IMR-90 (cell line): ENCODE results near the gene PMS2. TPM values are rescaled to one million over a fixed set of nuclear protein-coding genes. Genes with fewer than 3 reads are reported as not detected.

ENCODE experiments used
- ATAC-seq: fragments of 200-7000 bp; cut with Tn5 transposase; 2 replicates; pipeline ENCODE4 v1.9.1; 2020; ENCODE audit warnings: low read depth, mild to moderate bottlenecking, moderate library complexity
- BruUV-seq: library from RNA; stranded (reverse); fragments of 400-500 nt; replicated peaks from 2 replicates; lab custom pipeline; 2021; lab: Mats Ljungman, UMichigan
- CTCF ChIA-PET: fragments of 300-600 bp; formaldehyde crosslinking; extraction: SDS; loops from one replicate; lab custom pipeline; 2021; ENCODE audit warnings: antibody characterized with exemption; lab: Yijun Ruan, JAX
- POLR2A ChIA-PET: fragments of 300-600 bp; sonication (Branson Sonifier 250); formaldehyde crosslinking; loops from one replicate; lab custom pipeline; 2022; ENCODE audit warnings: antibody characterized with exemption; ENCODE audit not compliant: unreplicated experiment; lab: Charles Lee
- DNase-seq: peaks from one replicate; pipeline ENCODE4 v3.0.0; 2013
- H2AFZ ChIP-seq: replicated peaks from 2 replicates; pipeline ENCODE3; 2013; ENCODE audit warnings: low read length, mild to moderate bottlenecking; ENCODE audit not compliant: poor library complexity
- H2AK5ac ChIP-seq: 2 replicates; pipeline ENCODE4 v1.6.1; 2013; ENCODE audit warnings: low read depth, low read length, inconsistent platforms
- H2AK9ac ChIP-seq: replicated peaks from 2 replicates; pipeline ENCODE3; 2013; ENCODE audit warnings: mild to moderate bottlenecking, low read depth, low read length, moderate library complexity; ENCODE audit not compliant: poor library complexity
- H2BK120ac ChIP-seq: 2 replicates; pipeline ENCODE4 v1.6.1; 2013; ENCODE audit warnings: low read depth, low read length, inconsistent platforms
- H2BK15ac ChIP-seq: 3 replicates; pipeline ENCODE4 v1.6.1; 2013; ENCODE audit warnings: low read depth, low read length, inconsistent platforms
- H2BK20ac ChIP-seq: 2 replicates; pipeline ENCODE4 v1.6.1; 2013; ENCODE audit warnings: low read depth, mild to moderate bottlenecking, inconsistent platforms, low read length, moderate library complexity
- H2BK5ac ChIP-seq: 2 replicates; pipeline ENCODE4 v1.6.1; 2013; ENCODE audit warnings: mild to moderate bottlenecking, low read depth, low read length, inconsistent platforms; ENCODE audit not compliant: poor library complexity, severe bottlenecking
- H3K14ac ChIP-seq: replicated peaks from 2 replicates; pipeline ENCODE4 v1.6.1; 2013; ENCODE audit warnings: low read depth, low read length, inconsistent platforms
- H3K18ac ChIP-seq: 2 replicates; pipeline ENCODE4 v1.6.1; 2013; ENCODE audit warnings: low read depth, low read length, control low read depth
- H3K23ac ChIP-seq: 2 replicates; pipeline ENCODE4 v1.6.1; 2013; ENCODE audit warnings: low read depth, low read length, inconsistent platforms
- H3K27ac ChIP-seq: 2 replicates; pipeline ENCODE4 v1.5.1; 2013; ENCODE audit warnings: mild to moderate bottlenecking, control low read depth, low read length; ENCODE audit not compliant: insufficient read depth
- H3K27me3 ChIP-seq: 2 replicates; pipeline ENCODE4 v1.6.1; 2013; ENCODE audit warnings: low read length; ENCODE audit not compliant: control insufficient read depth, insufficient read depth
- H3K36me3 ChIP-seq: 2 replicates; pipeline ENCODE4 v1.6.1; 2013; ENCODE audit warnings: low read length, mixed read lengths; ENCODE audit not compliant: control insufficient read depth, insufficient read depth
- H3K4ac ChIP-seq: 2 replicates; pipeline ENCODE4 v1.6.1; 2013; ENCODE audit warnings: low read depth, low read length, inconsistent platforms
- H3K4me1 ChIP-seq: 2 replicates; pipeline ENCODE4 v1.6.1; 2013; ENCODE audit warnings: low read length, mixed read lengths; ENCODE audit not compliant: control insufficient read depth, insufficient read depth
- H3K4me2 ChIP-seq: 2 replicates; pipeline ENCODE4 v1.6.1; 2013; ENCODE audit warnings: low read depth, mild to moderate bottlenecking, control low read depth, low read length, moderate library complexity
- H3K4me3 ChIP-seq: 2 replicates; pipeline ENCODE4 v1.5.1; 2013; ENCODE audit warnings: low read depth, mild to moderate bottlenecking, control low read depth, low read length, moderate library complexity; ENCODE audit not compliant: insufficient read depth
- H3K56ac ChIP-seq: 2 replicates; pipeline ENCODE4 v1.6.1; 2013; ENCODE audit warnings: low read length, inconsistent platforms; ENCODE audit not compliant: insufficient read depth; ENCODE audit errors: extremely low read depth
- H3K79me1 ChIP-seq, 2 experiments: 2 replicates each; pipeline ENCODE4 v1.6.1; 2013; ENCODE audit warnings: low read length in 2 of 2, inconsistent platforms in 1 of 2, low read depth in 1 of 2
- H3K9ac ChIP-seq: 2 replicates; pipeline ENCODE4 v1.6.1; 2013; ENCODE audit warnings: low read depth, low read length, control low read depth
- H3K9me1 ChIP-seq: 2 replicates; pipeline ENCODE4 v1.6.1; 2013; ENCODE audit warnings: low read length, inconsistent platforms; ENCODE audit not compliant: insufficient read depth
- H3K9me3 ChIP-seq: 2 replicates; pipeline ENCODE4 v1.6.1; 2013; ENCODE audit warnings: low read length; ENCODE audit not compliant: control insufficient read depth, insufficient read depth
- H4K20me1 ChIP-seq: 2 replicates; pipeline ENCODE4 v1.6.1; 2013; ENCODE audit warnings: low read length, inconsistent platforms; ENCODE audit not compliant: insufficient read depth
- H4K5ac ChIP-seq: 2 replicates; pipeline ENCODE4 v1.6.1; 2013; ENCODE audit warnings: mild to moderate bottlenecking, low read depth, low read length, control low read depth
- H4K8ac ChIP-seq, 2 experiments: 2 replicates each; pipeline ENCODE4 v1.6.1; 2013; ENCODE audit warnings: low read depth in 2 of 2, low read length in 2 of 2, control low read depth in 1 of 2, inconsistent platforms in 1 of 2
- H4K91ac ChIP-seq: 2 replicates; pipeline ENCODE4 v1.6.1; 2013; ENCODE audit warnings: low read depth, low read length, inconsistent platforms; ENCODE audit not compliant: insufficient read depth
- BHLHE40 ChIP-seq: fragments of 150-350 bp; IDR thresholded peaks from 2 replicates; pipeline ENCODE4 v1.6.1; 2016; ENCODE audit warnings: mild to moderate bottlenecking, low read depth, low read length
- CEBPB ChIP-seq: IDR thresholded peaks from 2 replicates; pipeline ENCODE4 v1.6.1; 2012; ENCODE audit warnings: low read depth, low read length, improper control_type of control experiment
- CHD1 ChIP-seq: IDR thresholded peaks from 2 replicates; pipeline ENCODE4 v1.6.1; 2012; ENCODE audit warnings: low read depth, low read length, improper control_type of control experiment
- FOS ChIP-seq: fragments of 150-350 bp; IDR thresholded peaks from 2 replicates; pipeline ENCODE4 v1.6.1; 2016; ENCODE audit warnings: low read depth, low read length
- MAFK ChIP-seq: IDR thresholded peaks from 2 replicates; pipeline ENCODE4 v1.6.1; 2012; ENCODE audit warnings: low read depth, low read length, improper control_type of control experiment
- MAZ ChIP-seq: IDR thresholded peaks from 2 replicates; pipeline ENCODE4 v1.6.1; 2012; ENCODE audit warnings: low read depth, mild to moderate bottlenecking, low read length, improper control_type of control experiment, moderate library complexity, borderline replicate concordance
- MXI1 ChIP-seq: IDR thresholded peaks from 2 replicates; pipeline ENCODE4 v1.6.1; 2012; ENCODE audit warnings: low read depth, mild to moderate bottlenecking, low read length, moderate library complexity, borderline replicate concordance
- NFE2L2 ChIP-seq: fragments of 150-350 bp; IDR thresholded peaks from 2 replicates; pipeline ENCODE4 v1.6.1; 2016; ENCODE audit warnings: low read depth, mild to moderate bottlenecking, low read length
- POLR2A ChIP-seq: IDR thresholded peaks from 2 replicates; pipeline ENCODE4 v1.6.1; 2012; ENCODE audit warnings: mild to moderate bottlenecking, low read depth, low read length
- RAD21 ChIP-seq: IDR thresholded peaks from 2 replicates; pipeline ENCODE4 v1.6.1; 2012; ENCODE audit warnings: low read length, improper control_type of control experiment
- RCOR1 ChIP-seq: IDR thresholded peaks from 2 replicates; pipeline ENCODE4 v1.6.1; 2012; ENCODE audit warnings: mild to moderate bottlenecking, low read length, improper control_type of control experiment; ENCODE audit not compliant: insufficient replicate concordance
- RFX5 ChIP-seq: IDR thresholded peaks from 2 replicates; pipeline ENCODE4 v1.8.0; 2012; ENCODE audit warnings: low read depth, mild to moderate bottlenecking, low read length, moderate library complexity
- SMC3 ChIP-seq: fragments of 150-350 bp; IDR thresholded peaks from 2 replicates; pipeline ENCODE4 v1.6.1; 2016; ENCODE audit warnings: low read depth, mild to moderate bottlenecking, antibody characterized with exemption, low read length, moderate library complexity
- WGBS, 2 experiments: methylation state at CpG; one replicate each; pipeline versions ENCODE4 v1.1.5 to v1.1.7; 2013; ENCODE audit warnings: missing lambda C conversion rate in 2 of 2; ENCODE audit not compliant: insufficient read length in 1 of 2; ENCODE audit errors: extremely low coverage in 2 of 2; 5-methylcytosine and 5-hydroxymethylcytosine counted together
- dilution Hi-C: fragments of 300-500 bp; cut with HindIII; formaldehyde crosslinking; loops from one replicate; pipeline ENCODE4 v1.14.3; 2018; ENCODE audit warnings: low sequenced_read_pairs; ENCODE audit not compliant: unreplicated experiment
- in situ Hi-C: fragments of 300-500 bp; cut with MboI; formaldehyde crosslinking; loops from 3 replicates; pipeline ENCODE4 v1.14.3; 2019; ENCODE audit warnings: low sequenced_read_pairs, inconsistent platforms, mixed read lengths
- intact Hi-C: fragments of 100-400 bp; cut with micrococcal nuclease; formaldehyde crosslinking; loops from 2 replicates; pipeline ENCODE4 v1.10.0; 2022
- polyA plus RNA-seq, 3 experiments: library from polyadenylated mRNA; depleted of rRNA; stranded (reverse); fragments of >200 nt; gene quantifications; 2 replicates each; pipeline ENCODE4 v1.2.3, GENCODE V29; 2012; ENCODE audit warnings: low replicate concordance in 1 of 3
- total RNA-seq: library from RNA; depleted of rRNA; stranded (reverse); fragments of >200 nt; gene quantifications from 2 replicates; pipeline ENCODE4 v1.2.3, GENCODE V29; 2012
- TF ChIP-seq, protein P1 (sequence below): conservative IDR thresholded peaks from 2 replicates; pipeline ENCODE4 v1.5.1; 2012; ENCODE audit warnings: mild to moderate bottlenecking, low read depth, low read length, improper control_type of control experiment
- TF ChIP-seq, protein P2 (sequence below): fragments of 150-350 bp; IDR thresholded peaks from 2 replicates; pipeline ENCODE4 v1.6.1; 2017; ENCODE audit warnings: mild to moderate bottlenecking, antibody characterized with exemption, low read length, low read depth
- TF ChIP-seq, protein P3 (sequence below): fragments of 150-350 bp; IDR thresholded peaks from 2 replicates; pipeline ENCODE4 v1.6.1; 2016; ENCODE audit warnings: low read depth, mild to moderate bottlenecking, low read length, moderate library complexity, borderline replicate concordance

Gene PMS2
- total and polyA plus RNA-seq, 2 of the 4 experiments (the other 2 are of a cell fraction) = 6.8 to 14.3 TPM

DNA sequence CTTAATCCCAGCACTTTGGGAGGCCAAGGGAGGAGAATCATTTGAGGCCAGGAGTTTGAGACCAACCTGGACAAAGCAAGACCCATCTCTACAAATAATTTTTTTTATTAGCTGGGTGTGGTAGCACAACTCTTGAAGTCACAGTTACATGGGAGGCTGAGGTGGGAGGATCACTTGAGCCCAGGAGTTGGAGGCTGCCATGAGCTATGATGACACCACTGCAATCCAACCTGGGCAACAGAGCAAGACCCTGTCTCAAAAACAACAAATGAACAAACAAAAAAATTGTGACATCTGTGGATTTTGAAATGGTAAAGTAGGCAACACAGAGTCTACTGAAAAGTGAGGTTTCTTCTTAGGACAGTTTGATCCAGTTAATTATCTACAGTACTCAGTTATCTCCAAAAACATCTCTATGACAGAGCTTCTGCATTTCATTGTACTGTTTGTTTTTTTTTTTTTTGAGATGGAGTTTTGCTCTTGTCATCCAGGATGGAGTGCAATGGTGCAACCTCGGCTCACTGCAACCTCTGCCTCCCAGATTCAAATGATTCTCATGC lies 19.0 kb upstream of the PMS2 start:
- no peak overlapping the region for H3K27ac ChIP-seq
- BruUV-seq = no TSS peak
- TF ChIP-seq, protein P1, sequence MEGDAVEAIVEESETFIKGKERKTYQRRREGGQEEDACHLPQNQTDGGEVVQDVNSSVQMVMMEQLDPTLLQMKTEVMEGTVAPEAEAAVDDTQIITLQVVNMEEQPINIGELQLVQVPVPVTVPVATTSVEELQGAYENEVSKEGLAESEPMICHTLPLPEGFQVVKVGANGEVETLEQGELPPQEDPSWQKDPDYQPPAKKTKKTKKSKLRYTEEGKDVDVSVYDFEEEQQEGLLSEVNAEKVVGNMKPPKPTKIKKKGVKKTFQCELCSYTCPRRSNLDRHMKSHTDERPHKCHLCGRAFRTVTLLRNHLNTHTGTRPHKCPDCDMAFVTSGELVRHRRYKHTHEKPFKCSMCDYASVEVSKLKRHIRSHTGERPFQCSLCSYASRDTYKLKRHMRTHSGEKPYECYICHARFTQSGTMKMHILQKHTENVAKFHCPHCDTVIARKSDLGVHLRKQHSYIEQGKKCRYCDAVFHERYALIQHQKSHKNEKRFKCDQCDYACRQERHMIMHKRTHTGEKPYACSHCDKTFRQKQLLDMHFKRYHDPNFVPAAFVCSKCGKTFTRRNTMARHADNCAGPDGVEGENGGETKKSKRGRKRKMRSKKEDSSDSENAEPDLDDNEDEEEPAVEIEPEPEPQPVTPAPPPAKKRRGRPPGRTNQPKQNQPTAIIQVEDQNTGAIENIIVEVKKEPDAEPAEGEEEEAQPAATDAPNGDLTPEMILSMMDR = no peak
- TF ChIP-seq NFE2L2 (no peak), SMC3 (no peak), RFX5 (no peak), POLR2A (no peak), CHD1 (no peak), FOS (no peak), MAFK (no peak), RAD21 (no peak), BHLHE40 (no peak), RCOR1 (no peak), MAZ (no peak), MXI1 (no peak), CEBPB (no peak)
- TF ChIP-seq, protein P2, sequence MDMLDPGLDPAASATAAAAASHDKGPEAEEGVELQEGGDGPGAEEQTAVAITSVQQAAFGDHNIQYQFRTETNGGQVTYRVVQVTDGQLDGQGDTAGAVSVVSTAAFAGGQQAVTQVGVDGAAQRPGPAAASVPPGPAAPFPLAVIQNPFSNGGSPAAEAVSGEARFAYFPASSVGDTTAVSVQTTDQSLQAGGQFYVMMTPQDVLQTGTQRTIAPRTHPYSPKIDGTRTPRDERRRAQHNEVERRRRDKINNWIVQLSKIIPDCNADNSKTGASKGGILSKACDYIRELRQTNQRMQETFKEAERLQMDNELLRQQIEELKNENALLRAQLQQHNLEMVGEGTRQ = no peak
- TF ChIP-seq, protein P3, sequence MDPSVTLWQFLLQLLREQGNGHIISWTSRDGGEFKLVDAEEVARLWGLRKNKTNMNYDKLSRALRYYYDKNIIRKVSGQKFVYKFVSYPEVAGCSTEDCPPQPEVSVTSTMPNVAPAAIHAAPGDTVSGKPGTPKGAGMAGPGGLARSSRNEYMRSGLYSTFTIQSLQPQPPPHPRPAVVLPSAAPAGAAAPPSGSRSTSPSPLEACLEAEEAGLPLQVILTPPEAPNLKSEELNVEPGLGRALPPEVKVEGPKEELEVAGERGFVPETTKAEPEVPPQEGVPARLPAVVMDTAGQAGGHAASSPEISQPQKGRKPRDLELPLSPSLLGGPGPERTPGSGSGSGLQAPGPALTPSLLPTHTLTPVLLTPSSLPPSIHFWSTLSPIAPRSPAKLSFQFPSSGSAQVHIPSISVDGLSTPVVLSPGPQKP = no peak
- no CpG with 5 or more reads among the region's 1 CpG for WGBS, 2 experiments
- H4K20me1 ChIP-seq = no peaks in the 10 kb centered on the region; the same call in 1 of the 2 replicates
- H3K36me3 ChIP-seq = peaks cover 60% of the 10 kb centered on the region
- no peak overlapping the region for H2AK5ac ChIP-seq
- H4K5ac ChIP-seq = no peak overlapping the region
- no peak overlapping the region for H2BK20ac ChIP-seq
- peaks cover 14 to 32% of the 10 kb centered on the region in 2 experiments; a peak in 3 of 4 replicates for H3K79me1 ChIP-seq
- H3K4me1 ChIP-seq = no peaks in the 10 kb centered on the region
- no peak overlapping the region for H3K4me2 ChIP-seq
- H3K9me3 ChIP-seq = no peaks in the 10 kb centered on the region
- no peak overlapping the region for H3K4me3 ChIP-seq
- DNase-seq (no peak), ATAC-seq (no peak)
- in situ Hi-C loops = no loop called here
- no peak overlapping the region for H2AK9ac ChIP-seq
- intact Hi-C loops = no loop called here
- POLR2A ChIA-PET = interaction anchor here (0.6 kb wide), 1 partner anchor 28 kb away, joined by 3 read pairs; no protein-coding TSS in a partner anchor
- H3K23ac ChIP-seq = no peak overlapping the region
- H4K8ac ChIP-seq = no peak overlapping the region
- H2BK120ac ChIP-seq = no peak overlapping the region
- no peak overlapping the region for H2BK5ac ChIP-seq
- H3K9me1 ChIP-seq = 0 out of 2 replicates have a peak, but pooled peaks cover 6% of the 10 kb centered on the region
- H3K27me3 ChIP-seq = no peaks in the 10 kb centered on the region
- H2AFZ ChIP-seq = no peak overlapping the region
- H3K4ac ChIP-seq = no peak overlapping the region
- CTCF ChIA-PET = interaction anchor here (0.5 to 1.1 kb wide), 2 partner anchors 31 to 48 kb away, joined by 4 to 6 read pairs; no protein-coding TSS in a partner anchor
- no peak overlapping the region for H3K14ac ChIP-seq
- dilution Hi-C loops = no loop called here
- no peak overlapping the region for H3K18ac ChIP-seq
- no peak overlapping the region for H3K9ac ChIP-seq
- no peak overlapping the region for H4K91ac ChIP-seq
- H2BK15ac ChIP-seq = no peak overlapping the region
- no peak overlapping the region for H3K56ac ChIP-seq
